Measurements from ENCODE around the gene PGBD1.
"Not testable (repeated sequence)": the region's sequence is repeated elsewhere in the genome, so short reads cannot be mapped to it uniquely, and the experiment has no call there.

GRCh38 chr6:28306363-28306762, 25.0 kb downstream of the PGBD1 start:
- TF ChIP-seq SMAD3 (CRISPR knock-in tag; IDR thresholded peaks at IDR 0.05); ZNF281 (CRISPR knock-in tag; IDR thresholded peaks at IDR 0.05; ENCODE audit: borderline replicate concordance); CTCF (CRISPR knock-in tag; IDR thresholded peaks at IDR 0.05): not testable (repeated sequence)

Data from HepG2 (cell line).